Nucleus accumbens (tissue), 56 donors: ENCODE results near the gene WDR54.

ENCODE experiments used
- DNase-seq, 56 donors: peaks; one replicate each; lab custom pipeline; 2025; lab: John Stamatoyannopoulos, UW

WDR54 gene

GRCh38 chr2:74472086-74472944, 50.8 kb downstream of the WDR54 start, which contains the start of gene MRPL53:
TSS of gene MRPL53 (minus strand) at chr2:74472680. CDS start at chr2:74472660, 20 bp downstream.
- peak; percentile 29 to 96 (median 90) for DNase-seq

DNA sequence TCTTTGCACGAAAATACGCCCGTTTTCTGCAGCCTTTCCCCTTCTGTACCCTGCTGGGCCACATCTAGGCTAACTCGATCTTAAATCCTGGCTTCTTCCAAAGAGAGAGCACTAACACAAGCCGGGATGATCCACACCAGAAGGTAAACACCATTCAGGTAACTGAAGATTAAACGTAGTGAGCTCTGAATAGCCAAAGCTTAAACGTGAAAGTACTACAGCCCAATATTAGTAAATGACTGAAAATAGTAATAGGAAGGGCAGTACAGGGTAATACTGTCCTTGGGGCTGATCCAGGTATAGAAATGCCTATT, 51.4 kb downstream of the WDR54 start:
- DNase-seq, result no peak

- no peak for DNase-seq
These were observed 53.0 kb downstream of the WDR54 start for GRCh38 chr2:74474481-74474880.

- no peak for DNase-seq
These were observed 53.4 kb downstream of the WDR54 start for GRCh38 chr2:74474899-74475298.
